Liver (tissue), 9 donors: ENCODE results near the gene GOLGA1. TPM values are rescaled to one million over a fixed set of nuclear protein-coding genes. Genes with fewer than 3 reads are reported as not detected.

Source experiments
- DNase-seq: peaks from one replicate; pipeline ENCODE4 v3.0.0-alpha.2; 2017; ENCODE audit warnings: low spot score
- H3K27ac ChIP-seq, 2 donors: one replicate each; pipeline ENCODE4 v1.7.0; 2013; ENCODE audit warnings: inconsistent platforms in 2 of 2, low read length in 2 of 2, control low read depth in 1 of 2, low read depth in 1 of 2, mild to moderate bottlenecking in 1 of 2
- H3K27me3 ChIP-seq, 4 donors: one replicate each; pipeline versions ENCODE4 v1.6.1 to v1.7.0; 2013; ENCODE audit warnings: low read length in 3 of 4, inconsistent platforms in 1 of 4, mild to moderate bottlenecking in 1 of 4, moderate library complexity in 1 of 4; ENCODE audit not compliant: control insufficient read depth in 4 of 4, insufficient read depth in 4 of 4
- H3K36me3 ChIP-seq, 4 donors: one replicate each; pipeline versions ENCODE4 v1.6.1 to v1.7.0; 2013; ENCODE audit warnings: low read length in 3 of 4, mild to moderate bottlenecking in 3 of 4, low read depth in 1 of 4, moderate library complexity in 1 of 4; ENCODE audit not compliant: control insufficient read depth in 4 of 4, insufficient read depth in 3 of 4
- H3K4me1 ChIP-seq, 4 donors: one replicate each; pipeline versions ENCODE4 v1.6.1 to v1.7.0; 2013; ENCODE audit warnings: low read length in 3 of 4, mild to moderate bottlenecking in 3 of 4, moderate library complexity in 1 of 4; ENCODE audit not compliant: control insufficient read depth in 4 of 4, insufficient read depth in 4 of 4
- H3K4me3 ChIP-seq, 3 donors: one replicate each; pipeline versions ENCODE4 v1.6.1 to v1.7.0; 2013; ENCODE audit warnings: low read length in 3 of 3, control low read depth in 1 of 3, low read depth in 1 of 3, mild to moderate bottlenecking in 1 of 3
- H3K9ac ChIP-seq, 2 donors: one replicate each; pipeline ENCODE4 v1.7.0; 2013; ENCODE audit warnings: low read length in 2 of 2, mild to moderate bottlenecking in 2 of 2, moderate library complexity in 2 of 2, control low read depth in 1 of 2, low read depth in 1 of 2
- H3K9me3 ChIP-seq, 4 donors: one replicate each; pipeline versions ENCODE4 v1.6.1 to v1.7.0; 2013; ENCODE audit warnings: low read length in 3 of 4; ENCODE audit not compliant: control insufficient read depth in 4 of 4
- ATF3 ChIP-seq: IDR thresholded peaks from 2 replicates; pipeline ENCODE4 v1.6.1; 2016; ENCODE audit warnings: antibody characterized with exemption
- EGR1 ChIP-seq, 2 donors: IDR thresholded peaks; 2 replicates each; pipeline ENCODE4 v1.6.1; 2016 to 2018; ENCODE audit warnings: antibody characterized with exemption in 2 of 2, low read depth in 2 of 2
- FOXA1 ChIP-seq: IDR thresholded peaks from 2 replicates; pipeline ENCODE4 v1.6.1; 2016; ENCODE audit warnings: antibody characterized with exemption
- FOXA2 ChIP-seq: IDR thresholded peaks from 2 replicates; pipeline ENCODE4 v1.6.1; 2016; ENCODE audit warnings: antibody characterized with exemption
- GABPA ChIP-seq, 2 donors: IDR thresholded peaks in 1 of 2; conservative IDR thresholded peaks in 1 of 2; 2 replicates each; pipeline ENCODE4 v1.6.1; 2016; ENCODE audit warnings: antibody characterized with exemption in 2 of 2, mild to moderate bottlenecking in 1 of 2, moderate library complexity in 1 of 2
- HNF4A ChIP-seq, 2 donors: conservative IDR thresholded peaks; 2 replicates each; pipeline ENCODE4 v1.6.1; 2016; ENCODE audit warnings: antibody characterized with exemption in 2 of 2, mild to moderate bottlenecking in 2 of 2
- HNF4G ChIP-seq: IDR thresholded peaks from 2 replicates; pipeline ENCODE4 v1.6.1; 2016; ENCODE audit warnings: antibody characterized with exemption
- JUND ChIP-seq, 2 donors: IDR thresholded peaks; 2 replicates each; pipeline ENCODE4 v1.6.1; 2016; ENCODE audit warnings: antibody characterized with exemption in 2 of 2
- MAX ChIP-seq: IDR thresholded peaks from 2 replicates; pipeline ENCODE4 v1.6.1; 2016; ENCODE audit warnings: antibody characterized with exemption
- NR2F2 ChIP-seq: IDR thresholded peaks from 2 replicates; pipeline ENCODE4 v1.6.1; 2016; ENCODE audit warnings: antibody characterized with exemption
- RAD21 ChIP-seq, 2 donors: IDR thresholded peaks; 2 replicates each; pipeline ENCODE4 v1.6.1; 2016; ENCODE audit warnings: antibody characterized with exemption in 2 of 2, mild to moderate bottlenecking in 2 of 2
- REST ChIP-seq: IDR thresholded peaks from 2 replicates; pipeline ENCODE4 v1.6.1; 2016; ENCODE audit warnings: antibody characterized with exemption, mild to moderate bottlenecking
- RXRA ChIP-seq, 2 donors: IDR thresholded peaks; 2 replicates each; pipeline ENCODE4 v1.6.1; 2017 to 2018; ENCODE audit warnings: antibody characterized with exemption in 2 of 2, mild to moderate bottlenecking in 1 of 2
- SP1 ChIP-seq: IDR thresholded peaks from 2 replicates; pipeline ENCODE4 v1.6.1; 2018; ENCODE audit warnings: antibody characterized with exemption, mild to moderate bottlenecking
- TAF1 ChIP-seq: conservative IDR thresholded peaks from 2 replicates; pipeline ENCODE4 v1.6.1; 2016; ENCODE audit warnings: antibody characterized with exemption, mild to moderate bottlenecking
- YY1 ChIP-seq: IDR thresholded peaks from 2 replicates; pipeline ENCODE4 v1.6.1; 2016; ENCODE audit warnings: antibody characterized with exemption, mild to moderate bottlenecking
- ZBTB33 ChIP-seq: IDR thresholded peaks from 2 replicates; pipeline ENCODE4 v1.6.1; 2016; ENCODE audit warnings: antibody characterized with exemption
- WGBS: extraction: QIAGEN DNeasy Blood & Tissue Kit; methylation state at CpG from one replicate; pipeline ENCODE4 v1.1.7; 2013; 5-methylcytosine and 5-hydroxymethylcytosine counted together
- polyA plus RNA-seq, 2 donors: library from polyadenylated mRNA; stranded (reverse) in 1 of 2; unstranded in 1 of 2; fragments of 200-250 nt in 1 of 2; fragments of >200 nt in 1 of 2; fragmentation: Nextera tagmentation in 1 of 2; extraction: Ambion mirVana in 1 of 2; gene quantifications; one replicate each; pipeline versions ENCODE4 v1.2.1 to v1.2.3, GENCODE V29; 2013 to 2015
- total RNA-seq, 2 donors: library from RNA; depleted of rRNA; stranded (reverse); fragments of >200 nt; gene quantifications; one replicate each; pipeline ENCODE4 v1.2.3, GENCODE V29; 2014
- TF ChIP-seq, protein P1 (sequence below): fragments of 150-350 bp; IDR thresholded peaks from 2 replicates; pipeline ENCODE4 v1.5.1; 2017; ENCODE audit warnings: improper control_type of control experiment, low read depth, low read length; ENCODE audit not compliant: missing input control
- donor health status: healthy.
- donor health status: healthy.
- donor health status: healthy.
- donor health status: healthy.
- donor health status: healthy.

The GOLGA1 gene
- total and polyA plus RNA-seq, 4 donors, result 5.9 to 17.6 (median 8.9) TPM

GRCh38 chr9:124934290-124934689 is 6.6 kb downstream of the GOLGA1 start:
- Histone ChIP-seq H3K9ac (no peak overlapping the region), H3K36me3 (peaks cover 7 to 52% (median 37%) of the 10 kb centered on the region in 4 donors), H3K27me3 (no peaks in the 10 kb centered on the region), H3K4me3 (no peak overlapping the region), H3K27ac (no peak overlapping the region), H3K9me3 (no peaks in the 10 kb centered on the region), H3K4me1 (peaks cover 0 to 3% (median 0%) of the 10 kb centered on the region in 4 donors)
- TF ChIP-seq EGR1 (IDR thresholded peaks at IDR 0.05; ENCODE audit: low read depth in 2 of 2), result no peak
- no peak for TF ChIP-seq JUND (IDR thresholded peaks at IDR 0.05)
- no peak for TF ChIP-seq GABPA (IDR thresholded peaks at IDR 0.05 in 1 of 2, conservative IDR thresholded peaks at IDR 0.05 in 1 of 2)
- TF ChIP-seq ATF3, result no peak
- DNase-seq, result no peak

- H3K4me1 ChIP-seq, result no peaks in the 10 kb centered on the region
- TF ChIP-seq FOXA2 (no peak), FOXA1 (no peak), NR2F2 (no peak), JUND (IDR thresholded peaks at IDR 0.05) (no peak), RXRA (IDR thresholded peaks at IDR 0.05) (no peak), HNF4G (no peak), RAD21 (IDR thresholded peaks at IDR 0.05) (no peak), REST (no peak), SP1 (no peak), YY1 (no peak), TAF1 (no peak), ZBTB33 (no peak), EGR1 (IDR thresholded peaks at IDR 0.05; ENCODE audit: low read depth in 2 of 2) (no peak), ATF3 (no peak), GABPA (IDR thresholded peaks at IDR 0.05 in 1 of 2, conservative IDR thresholded peaks at IDR 0.05 in 1 of 2) (no peak), MAX (no peak), HNF4A (conservative IDR thresholded peaks at IDR 0.05) (no peak)
- TF ChIP-seq, protein P1, sequence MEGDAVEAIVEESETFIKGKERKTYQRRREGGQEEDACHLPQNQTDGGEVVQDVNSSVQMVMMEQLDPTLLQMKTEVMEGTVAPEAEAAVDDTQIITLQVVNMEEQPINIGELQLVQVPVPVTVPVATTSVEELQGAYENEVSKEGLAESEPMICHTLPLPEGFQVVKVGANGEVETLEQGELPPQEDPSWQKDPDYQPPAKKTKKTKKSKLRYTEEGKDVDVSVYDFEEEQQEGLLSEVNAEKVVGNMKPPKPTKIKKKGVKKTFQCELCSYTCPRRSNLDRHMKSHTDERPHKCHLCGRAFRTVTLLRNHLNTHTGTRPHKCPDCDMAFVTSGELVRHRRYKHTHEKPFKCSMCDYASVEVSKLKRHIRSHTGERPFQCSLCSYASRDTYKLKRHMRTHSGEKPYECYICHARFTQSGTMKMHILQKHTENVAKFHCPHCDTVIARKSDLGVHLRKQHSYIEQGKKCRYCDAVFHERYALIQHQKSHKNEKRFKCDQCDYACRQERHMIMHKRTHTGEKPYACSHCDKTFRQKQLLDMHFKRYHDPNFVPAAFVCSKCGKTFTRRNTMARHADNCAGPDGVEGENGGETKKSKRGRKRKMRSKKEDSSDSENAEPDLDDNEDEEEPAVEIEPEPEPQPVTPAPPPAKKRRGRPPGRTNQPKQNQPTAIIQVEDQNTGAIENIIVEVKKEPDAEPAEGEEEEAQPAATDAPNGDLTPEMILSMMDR, result no peak
- H3K36me3 ChIP-seq, result peaks cover 9 to 63% (median 46%) of the 10 kb centered on the region in 4 donors
- H3K27ac ChIP-seq, result no peak overlapping the region
- H3K9me3 ChIP-seq, result no peaks in the 10 kb centered on the region
- no peak overlapping the region for H3K9ac ChIP-seq
- 79% methylated on average over 1 of the region's 1 CpG for WGBS
- H3K27me3 ChIP-seq, result no peaks in the 10 kb centered on the region
- H3K4me3 ChIP-seq, result no peak overlapping the region
- DNase-seq, result no peak
Observed at GRCh38 chr9:124932333-124932732, 8.6 kb downstream of the GOLGA1 start.
